KMS-11 (cell line): Measurements from ENCODE around the gene HTR4.
A peak's percentile ranks its signal among the peaks of the same experiment; 100 is the strongest.

Experiments used
- H2AFZ ChIP-seq: fragments of 200-600 bp; sonication (generic); 2 replicates; pipeline ENCODE4 v1.6.1; 2016; ENCODE audit warnings: antibody characterized with exemption, mixed run types, low read depth
- H3K27ac ChIP-seq: fragments of 200-600 bp; sonication (generic); 2 replicates; pipeline ENCODE4 v1.6.1; 2016; ENCODE audit warnings: mild to moderate bottlenecking, mixed run types
- H3K27me3 ChIP-seq: fragments of 200-600 bp; sonication (generic); 2 replicates; pipeline ENCODE4 v1.6.1; 2017; ENCODE audit warnings: mild to moderate bottlenecking, low read depth, mixed run types, moderate library complexity; ENCODE audit not compliant: insufficient read depth
- H3K36me3 ChIP-seq: fragments of 200-600 bp; sonication (generic); 2 replicates; pipeline ENCODE4 v1.6.1; 2017; ENCODE audit warnings: mild to moderate bottlenecking, mixed run types; ENCODE audit not compliant: insufficient read depth
- H3K4me1 ChIP-seq: fragments of 200-600 bp; sonication (generic); 2 replicates; pipeline ENCODE4 v1.6.1; 2016; ENCODE audit warnings: mild to moderate bottlenecking, low read depth, mixed run types; ENCODE audit not compliant: poor library complexity, severe bottlenecking
- H3K4me2 ChIP-seq: fragments of 200-600 bp; sonication (generic); 2 replicates; pipeline ENCODE4 v1.7.0; 2016; ENCODE audit warnings: mild to moderate bottlenecking, mixed run types
- H3K4me3 ChIP-seq: fragments of 200-600 bp; sonication (generic); IDR thresholded peaks from 2 replicates; pipeline ENCODE4 v1.6.1; 2017; ENCODE audit warnings: low read depth, low read length, mixed read lengths; ENCODE audit not compliant: insufficient read depth
- H3K79me2 ChIP-seq: fragments of 200-600 bp; sonication (generic); 2 replicates; pipeline ENCODE4 v1.6.1; 2016; ENCODE audit warnings: low read depth, mixed run types; ENCODE audit not compliant: insufficient read depth
- H3K9ac ChIP-seq: fragments of 200-600 bp; sonication (generic); 2 replicates; pipeline ENCODE4 v1.6.1; 2016; ENCODE audit warnings: mild to moderate bottlenecking, mixed run types
- H4K20me1 ChIP-seq: fragments of 200-600 bp; sonication (generic); 2 replicates; pipeline ENCODE4 v1.6.1; 2016; ENCODE audit warnings: mild to moderate bottlenecking, mixed run types; ENCODE audit not compliant: insufficient read depth
- TF ChIP-seq, protein P1 (sequence below): fragments of 200-600 bp; sonication (generic); conservative IDR thresholded peaks from 2 replicates; pipeline ENCODE4 v1.6.1; 2017; ENCODE audit warnings: low read depth, mild to moderate bottlenecking, antibody characterized with exemption, low read length, moderate library complexity, mixed read lengths

Gene HTR4

DNA sequence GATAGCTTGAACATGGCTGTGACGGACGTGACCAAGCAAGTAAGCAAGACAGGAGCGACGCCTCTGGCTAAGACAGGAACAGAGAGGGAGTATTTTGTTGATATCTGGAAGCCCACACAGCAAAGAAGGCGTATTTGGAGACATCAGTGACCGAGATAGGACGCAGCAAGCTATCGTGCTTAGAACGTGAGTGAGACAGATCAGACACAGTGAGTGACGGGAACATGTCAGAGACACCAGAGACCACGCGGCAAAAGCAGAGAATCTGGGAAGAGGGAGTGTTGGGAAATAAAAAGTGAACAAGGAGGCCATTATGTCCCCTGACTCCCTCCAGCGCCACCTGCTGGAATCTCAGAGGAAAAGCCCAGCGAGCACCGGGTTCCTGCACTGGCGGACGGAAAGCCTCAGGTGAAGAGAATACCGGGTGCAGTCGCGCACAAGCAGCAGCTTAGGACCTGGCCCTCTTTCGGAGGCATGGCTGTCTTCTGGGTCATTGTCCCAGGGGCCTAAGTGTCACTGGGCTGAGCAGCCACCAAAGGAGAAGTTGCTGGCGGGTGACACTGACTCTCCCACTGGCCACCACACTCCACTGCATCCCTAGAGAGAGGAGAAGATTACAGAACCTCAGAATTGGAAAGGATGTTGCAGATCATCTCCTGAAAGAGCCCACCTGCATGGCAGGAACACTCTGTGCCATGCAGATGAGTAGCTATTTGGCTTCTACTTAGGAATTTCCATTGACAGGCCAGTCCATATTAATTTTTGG is 171.4 kb downstream of the HTR4 start:
- no peak overlapping the region for H2AFZ ChIP-seq
- no peak overlapping the region for H3K4me3 ChIP-seq
- no peak overlapping the region for H3K4me2 ChIP-seq
- H3K9ac ChIP-seq, result no peak overlapping the region
- H3K36me3 ChIP-seq, result no peaks in the 10 kb centered on the region
- H4K20me1 ChIP-seq, result no peaks in the 10 kb centered on the region
- H3K27ac ChIP-seq, result no peak overlapping the region
- TF ChIP-seq, protein P1, sequence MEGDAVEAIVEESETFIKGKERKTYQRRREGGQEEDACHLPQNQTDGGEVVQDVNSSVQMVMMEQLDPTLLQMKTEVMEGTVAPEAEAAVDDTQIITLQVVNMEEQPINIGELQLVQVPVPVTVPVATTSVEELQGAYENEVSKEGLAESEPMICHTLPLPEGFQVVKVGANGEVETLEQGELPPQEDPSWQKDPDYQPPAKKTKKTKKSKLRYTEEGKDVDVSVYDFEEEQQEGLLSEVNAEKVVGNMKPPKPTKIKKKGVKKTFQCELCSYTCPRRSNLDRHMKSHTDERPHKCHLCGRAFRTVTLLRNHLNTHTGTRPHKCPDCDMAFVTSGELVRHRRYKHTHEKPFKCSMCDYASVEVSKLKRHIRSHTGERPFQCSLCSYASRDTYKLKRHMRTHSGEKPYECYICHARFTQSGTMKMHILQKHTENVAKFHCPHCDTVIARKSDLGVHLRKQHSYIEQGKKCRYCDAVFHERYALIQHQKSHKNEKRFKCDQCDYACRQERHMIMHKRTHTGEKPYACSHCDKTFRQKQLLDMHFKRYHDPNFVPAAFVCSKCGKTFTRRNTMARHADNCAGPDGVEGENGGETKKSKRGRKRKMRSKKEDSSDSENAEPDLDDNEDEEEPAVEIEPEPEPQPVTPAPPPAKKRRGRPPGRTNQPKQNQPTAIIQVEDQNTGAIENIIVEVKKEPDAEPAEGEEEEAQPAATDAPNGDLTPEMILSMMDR, result peak; percentile 41
- no peaks in the 10 kb centered on the region for H3K4me1 ChIP-seq
- H3K27me3 ChIP-seq, result no peaks in the 10 kb centered on the region
- no peaks in the 10 kb centered on the region for H3K79me2 ChIP-seq

DNA sequence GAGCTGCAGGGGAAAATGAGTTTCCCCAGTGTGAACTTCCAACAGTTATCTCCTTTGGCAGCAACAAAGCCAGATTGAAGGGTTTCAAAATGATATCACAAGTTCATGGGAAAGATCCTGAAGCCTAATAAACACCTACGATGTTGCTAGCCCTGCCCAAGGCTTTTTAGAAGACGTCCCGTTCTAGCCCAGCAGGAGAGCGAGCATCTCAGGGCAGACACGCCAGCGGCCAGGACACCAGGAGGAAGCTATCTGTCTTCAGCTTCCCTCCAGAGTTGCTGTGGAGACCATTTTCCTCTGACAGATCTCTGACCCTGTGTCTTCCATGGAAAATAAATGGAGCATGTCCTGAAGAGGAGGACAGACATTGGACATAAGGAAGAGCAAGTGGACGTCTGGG is 172.1 kb downstream of the HTR4 start:
- no peaks in the 10 kb centered on the region for H3K4me1 ChIP-seq
- no peak overlapping the region for H3K4me3 ChIP-seq
- no peaks in the 10 kb centered on the region for H3K36me3 ChIP-seq
- no peak overlapping the region for H3K27ac ChIP-seq
- H3K79me2 ChIP-seq, result no peaks in the 10 kb centered on the region
- no peak overlapping the region for H3K9ac ChIP-seq
- TF ChIP-seq, protein P1, result no peak
- H3K4me2 ChIP-seq, result no peak overlapping the region
- no peaks in the 10 kb centered on the region for H3K27me3 ChIP-seq
- H4K20me1 ChIP-seq, result no peaks in the 10 kb centered on the region
- no peak overlapping the region for H2AFZ ChIP-seq

DNA sequence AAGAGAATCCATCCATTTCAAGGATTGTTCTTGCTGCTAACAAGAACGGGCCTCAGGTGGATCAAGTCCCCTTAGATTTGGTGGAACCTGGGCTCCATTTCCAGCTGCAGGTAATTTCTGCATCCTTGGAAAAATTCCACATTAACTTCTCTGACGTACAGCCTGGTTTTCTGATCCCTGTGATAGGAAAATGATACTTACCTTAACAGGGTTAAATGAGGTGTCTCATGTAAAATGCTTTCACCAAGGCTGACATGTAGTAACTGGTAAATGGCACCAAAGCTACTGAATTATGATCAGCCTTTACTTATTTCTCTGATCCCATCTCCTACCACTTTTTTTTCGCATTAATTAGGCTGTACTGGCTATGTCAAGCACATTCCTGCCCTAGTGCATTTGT is 176.9 kb downstream of the HTR4 start:
- no peak overlapping the region for H3K4me2 ChIP-seq
- no peak overlapping the region for H3K9ac ChIP-seq
- H4K20me1 ChIP-seq, result no peaks in the 10 kb centered on the region
- no peaks in the 10 kb centered on the region for H3K4me1 ChIP-seq
- H3K36me3 ChIP-seq, result no peaks in the 10 kb centered on the region
- H3K4me3 ChIP-seq, result no peak overlapping the region
- no peaks in the 10 kb centered on the region for H3K79me2 ChIP-seq
- no peak overlapping the region for H2AFZ ChIP-seq
- TF ChIP-seq, protein P1, result no peak
- no peak overlapping the region for H3K27ac ChIP-seq
- no peaks in the 10 kb centered on the region for H3K27me3 ChIP-seq

DNA sequence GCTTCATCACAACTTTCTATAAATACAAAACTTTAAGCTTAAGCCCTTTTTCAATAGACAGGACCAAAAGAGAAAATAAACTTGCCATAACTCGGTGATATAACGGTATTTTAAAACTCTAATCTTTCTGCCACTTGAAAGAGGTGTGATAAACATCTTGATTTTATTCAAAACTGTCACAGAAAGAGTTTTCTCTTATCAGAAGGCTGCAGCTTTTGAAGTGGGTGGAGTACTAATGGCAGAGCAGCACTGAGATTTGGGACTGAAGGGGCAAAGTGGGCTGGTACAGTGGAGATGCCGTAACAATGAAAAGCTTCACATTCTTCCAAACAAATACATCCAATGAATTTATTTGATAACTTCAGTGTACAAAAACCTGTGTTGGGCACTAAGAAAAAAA is 178.0 kb downstream of the HTR4 start:
- Histone ChIP-seq H3K4me2 (no peak overlapping the region), H3K27me3 (no peaks in the 10 kb centered on the region), H4K20me1 (no peaks in the 10 kb centered on the region), H3K27ac (no peak overlapping the region), H3K36me3 (no peaks in the 10 kb centered on the region), H3K4me1 (no peaks in the 10 kb centered on the region), H3K79me2 (no peaks in the 10 kb centered on the region), H2AFZ (no peak overlapping the region), H3K4me3 (no peak overlapping the region), H3K9ac (no peak overlapping the region)
- TF ChIP-seq, protein P1, result no peak
